ENCODE data around the gene PLCL1. TPM values are rescaled to one million over a fixed set of nuclear protein-coding genes. Genes with fewer than 3 reads are reported as not detected.

Gene PLCL1
- total RNA-seq, 1 donor from 2014 or later = 13.6 TPM

DNA sequence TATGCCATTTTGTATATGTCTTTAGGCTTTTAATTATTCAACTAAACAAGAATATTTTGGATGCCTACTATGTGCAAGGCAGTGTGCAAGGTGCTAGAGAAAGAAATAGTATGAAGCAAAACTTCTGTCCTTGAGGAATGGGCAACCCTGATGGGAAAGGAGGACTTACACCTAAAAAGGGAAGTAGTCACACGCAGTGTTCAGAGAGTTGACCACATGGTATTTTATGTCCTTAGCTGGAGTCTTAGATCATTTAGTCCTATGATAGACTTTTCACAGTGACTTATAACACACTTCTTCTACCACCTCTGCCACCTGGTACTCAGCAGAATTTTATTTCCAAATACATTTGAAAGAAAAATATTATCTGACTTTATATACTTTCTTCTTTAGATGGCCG lies 291.6 kb downstream of the PLCL1 start:
- Mint-ChIP-seq H3K4me1 (ENCODE audit: unreplicated experiment) (no peaks in the 10 kb centered on the region), H3K27me3 (ENCODE audit: unreplicated experiment) (no peaks in the 10 kb centered on the region), H3K27ac (ENCODE audit: unreplicated experiment) (no peak overlapping the region), H3K4me3 (ENCODE audit: unreplicated experiment) (no peak overlapping the region), H3K36me3 (ENCODE audit: low read depth, unreplicated experiment) (peaks cover 11% of the 10 kb centered on the region), H3K9me3 (ENCODE audit: unreplicated experiment) (no peaks in the 10 kb centered on the region)
- DNase-seq (ENCODE audit: low spot score) = no peak
- no peak for TF ChIP-seq CTCF (IDR thresholded peaks at IDR 0.05; ENCODE audit: unreplicated experiment)

- H3K27me3 Mint-ChIP-seq (ENCODE audit: unreplicated experiment) = no peaks in the 10 kb centered on the region
- H3K9me3 Mint-ChIP-seq (ENCODE audit: unreplicated experiment) = no peaks in the 10 kb centered on the region
- TF ChIP-seq CTCF (IDR thresholded peaks at IDR 0.05; ENCODE audit: unreplicated experiment) = no peak
- no peak overlapping the region for H3K4me3 Mint-ChIP-seq (ENCODE audit: unreplicated experiment)
- DNase-seq (ENCODE audit: low spot score) = no peak
- H3K36me3 Mint-ChIP-seq (ENCODE audit: low read depth, unreplicated experiment) = peaks cover 12% of the 10 kb centered on the region
- H3K4me1 Mint-ChIP-seq (ENCODE audit: unreplicated experiment) = no peaks in the 10 kb centered on the region
- no peak overlapping the region for H3K27ac Mint-ChIP-seq (ENCODE audit: unreplicated experiment)
Measured at GRCh38 chr2:198096965-198097364, 292.6 kb downstream of the PLCL1 start.

GRCh38 chr2:198097630-198098029 lies 293.2 kb downstream of the PLCL1 start:
- DNase-seq (ENCODE audit: low spot score) = no peak
- Mint-ChIP-seq H3K27me3 (ENCODE audit: unreplicated experiment) (no peaks in the 10 kb centered on the region), H3K9me3 (ENCODE audit: unreplicated experiment) (no peaks in the 10 kb centered on the region), H3K27ac (ENCODE audit: unreplicated experiment) (no peak overlapping the region), H3K4me3 (ENCODE audit: unreplicated experiment) (no peak overlapping the region), H3K4me1 (ENCODE audit: unreplicated experiment) (no peaks in the 10 kb centered on the region), H3K36me3 (ENCODE audit: low read depth, unreplicated experiment) (peaks cover 8% of the 10 kb centered on the region)
- no peak for TF ChIP-seq CTCF (IDR thresholded peaks at IDR 0.05; ENCODE audit: unreplicated experiment)

GRCh38 chr2:198098386-198098785 lies 294.0 kb downstream of the PLCL1 start:
- peaks cover 8% of the 10 kb centered on the region for H3K36me3 Mint-ChIP-seq (ENCODE audit: low read depth, unreplicated experiment)
- no peaks in the 10 kb centered on the region for H3K4me1 Mint-ChIP-seq (ENCODE audit: unreplicated experiment)
- H3K27me3 Mint-ChIP-seq (ENCODE audit: unreplicated experiment) = no peaks in the 10 kb centered on the region
- DNase-seq (ENCODE audit: low spot score) = no peak
- H3K27ac Mint-ChIP-seq (ENCODE audit: unreplicated experiment) = no peak overlapping the region
- H3K4me3 Mint-ChIP-seq (ENCODE audit: unreplicated experiment) = no peak overlapping the region
- no peaks in the 10 kb centered on the region for H3K9me3 Mint-ChIP-seq (ENCODE audit: unreplicated experiment)
- TF ChIP-seq CTCF (IDR thresholded peaks at IDR 0.05; ENCODE audit: unreplicated experiment) = no peak

GRCh38 chr2:198098918-198099317 lies 294.5 kb downstream of the PLCL1 start:
- Mint-ChIP-seq H3K36me3 (ENCODE audit: low read depth, unreplicated experiment) (peaks cover 8% of the 10 kb centered on the region), H3K27me3 (ENCODE audit: unreplicated experiment) (no peaks in the 10 kb centered on the region), H3K27ac (ENCODE audit: unreplicated experiment) (no peak overlapping the region), H3K9me3 (ENCODE audit: unreplicated experiment) (no peaks in the 10 kb centered on the region), H3K4me3 (ENCODE audit: unreplicated experiment) (no peak overlapping the region), H3K4me1 (ENCODE audit: unreplicated experiment) (no peaks in the 10 kb centered on the region)
- no peak for TF ChIP-seq CTCF (IDR thresholded peaks at IDR 0.05; ENCODE audit: unreplicated experiment)
- no peak for DNase-seq (ENCODE audit: low spot score)
